PC-3 (cell line): ENCODE results near the gene MTM1. TPM values are rescaled to one million over a fixed set of nuclear protein-coding genes. Genes with fewer than 3 reads are reported as not detected.

Experiments used
- ATAC-seq: fragments of 200-7000 bp; cut with Tn5 transposase; 2 replicates; pipeline ENCODE4 v1.9.1; 2020; ENCODE audit warnings: mild to moderate bottlenecking, moderate library complexity
- BruUV-seq: library from RNA; stranded (reverse); fragments of 400-500 nt; replicated peaks from 2 replicates; lab custom pipeline; 2021; lab: Mats Ljungman, UMichigan
- CTCF ChIA-PET: fragments of 300-600 bp; sonication (Branson Sonifier 250); formaldehyde crosslinking; loops from one replicate; lab custom pipeline; 2022; ENCODE audit warnings: antibody characterized with exemption; lab: Charles Lee
- POLR2A ChIA-PET: fragments of 300-600 bp; sonication (Branson Sonifier 250); formaldehyde crosslinking; loops from one replicate; lab custom pipeline; 2022; ENCODE audit warnings: antibody characterized with exemption; ENCODE audit not compliant: unreplicated experiment; lab: Charles Lee
- DNase-seq: peaks from one replicate; pipeline ENCODE4 v3.0.0-alpha.2; 2015
- H2AFZ ChIP-seq: fragments of 300-600 bp; sonication (generic); 2 replicates; pipeline ENCODE4 v1.6.0; 2016; ENCODE audit warnings: antibody characterized with exemption, low read length
- H3F3A ChIP-seq: fragments of 300-600 bp; sonication (generic); one replicate; pipeline ENCODE4 v1.6.0; 2017; ENCODE audit warnings: antibody characterized with exemption, low read length, control low read depth, mild to moderate bottlenecking; ENCODE audit not compliant: unreplicated experiment
- H3K27ac ChIP-seq: fragments of 300-600 bp; sonication (generic); 2 replicates; pipeline ENCODE4 v1.5.1; 2016; ENCODE audit warnings: mild to moderate bottlenecking, low read length
- H3K27me3 ChIP-seq: fragments of 300-600 bp; sonication (generic); 2 replicates; pipeline ENCODE4 v1.6.1; 2016; ENCODE audit warnings: low read length, mixed read lengths
- H3K36me3 ChIP-seq: fragments of 300-600 bp; sonication (generic); 2 replicates; pipeline ENCODE4 v1.6.1; 2016; ENCODE audit warnings: low read depth, mixed run types, low read length, mixed read lengths
- H3K4me1 ChIP-seq: fragments of 300-600 bp; sonication (generic); 2 replicates; pipeline ENCODE4 v1.5.1; 2016; ENCODE audit warnings: low read length; ENCODE audit not compliant: insufficient read depth
- H3K4me2 ChIP-seq: fragments of 300-600 bp; sonication (generic); 2 replicates; pipeline ENCODE4 v1.6.0; 2016; ENCODE audit warnings: low read length
- H3K4me3 ChIP-seq: fragments of 300-600 bp; sonication (generic); 2 replicates; pipeline ENCODE4 v1.5.1; 2016; ENCODE audit warnings: mild to moderate bottlenecking, low read length, mixed read lengths
- H3K79me2 ChIP-seq: fragments of 300-600 bp; sonication (generic); 2 replicates; pipeline ENCODE4 v1.6.1; 2017; ENCODE audit warnings: low read length, mixed read lengths
- H3K9ac ChIP-seq: fragments of 300-600 bp; sonication (generic); 2 replicates; pipeline ENCODE4 v1.6.0; 2016; ENCODE audit warnings: mild to moderate bottlenecking, low read length
- H3K9me2 ChIP-seq: fragments of 300-600 bp; sonication (generic); replicated peaks from 2 replicates; pipeline ENCODE4 v1.6.1; 2016; ENCODE audit warnings: mixed run types, low read length, mixed read lengths
- H3K9me3 ChIP-seq: fragments of 300-600 bp; sonication (generic); 2 replicates; pipeline ENCODE4 v1.6.1; 2016; ENCODE audit warnings: low read length, mixed read lengths
- H4K20me1 ChIP-seq: fragments of 300-600 bp; sonication (generic); 2 replicates; pipeline ENCODE4 v1.6.1; 2016; ENCODE audit warnings: low read length, mixed read lengths
- CTCF ChIP-seq: fragments of 300-600 bp; sonication (generic); conservative IDR thresholded peaks from 2 replicates; pipeline ENCODE4 v1.5.1; 2017; ENCODE audit warnings: antibody characterized with exemption, low read depth, mild to moderate bottlenecking, low read length
- EZH2 ChIP-seq: fragments of 300-600 bp; sonication (generic); IDR thresholded peaks from one replicate; pipeline ENCODE4 v1.6.1; 2017; ENCODE audit warnings: antibody characterized with exemption, mild to moderate bottlenecking, low read length; ENCODE audit not compliant: unreplicated experiment
- EZH2phosphoT487 ChIP-seq: fragments of 300-600 bp; sonication (generic); IDR thresholded peaks from 2 replicates; pipeline ENCODE4 v1.6.1; 2018; ENCODE audit warnings: mild to moderate bottlenecking, antibody characterized with exemption, low read length, borderline replicate concordance
- intact Hi-C: fragments of 100-400 bp; cut with micrococcal nuclease; formaldehyde crosslinking; loops from 2 replicates; pipeline ENCODE4 v1.9.0; 2023
- total RNA-seq: library from RNA; depleted of rRNA; stranded (reverse); fragments of >200 nt; gene quantifications from 2 replicates; pipeline ENCODE4 v1.2.3, GENCODE V29; 2014; rRNA removed

Gene MTM1
- total RNA-seq, 1 experiment from 2014 or later = 13.7 TPM

DNA sequence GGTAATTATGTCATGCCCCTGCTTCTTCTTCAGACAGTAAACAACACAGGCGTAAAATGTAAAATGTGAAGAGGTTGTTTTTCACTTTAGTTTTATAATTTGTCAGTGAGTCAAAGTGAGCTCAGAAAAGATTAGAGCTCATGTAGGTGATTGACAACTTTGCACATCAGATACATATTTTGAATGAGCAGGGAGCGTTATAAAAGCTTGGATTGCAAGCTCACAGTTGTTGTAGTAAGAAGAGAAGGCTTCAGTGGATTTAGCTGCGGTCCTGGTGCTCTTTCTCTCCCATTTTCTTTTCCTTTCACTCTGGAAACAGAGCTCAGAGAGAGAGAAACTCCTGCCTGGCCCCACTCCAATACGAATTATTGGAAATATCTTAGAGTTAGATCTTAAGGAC is 151.2 kb downstream of the MTM1 start:
- H3K27ac ChIP-seq = no peak overlapping the region
- no peaks in the 10 kb centered on the region for H3K9me3 ChIP-seq
- no TSS peak for BruUV-seq
- H3K27me3 ChIP-seq = no peaks in the 10 kb centered on the region
- no peak overlapping the region for H3K4me2 ChIP-seq
- no peak overlapping the region for H2AFZ ChIP-seq
- peaks cover 10% of the 10 kb centered on the region; the same call in 1 of the 2 replicates for H3K4me1 ChIP-seq
- ATAC-seq (no peak), DNase-seq (no peak)
- no peaks in the 10 kb centered on the region for H3K9me2 ChIP-seq
- no peak overlapping the region for H3K4me3 ChIP-seq
- H3F3A ChIP-seq = no peaks in the 10 kb centered on the region
- H4K20me1 ChIP-seq = no peaks in the 10 kb centered on the region
- intact Hi-C loops = no loop called here
- no peak for TF ChIP-seq CTCF
- TF ChIP-seq EZH2phosphoT487 = no peak
- TF ChIP-seq EZH2 = no peak
- H3K36me3 ChIP-seq = 0 out of 2 replicates have a peak, but pooled peaks cover 5% of the 10 kb centered on the region
- POLR2A ChIA-PET = no interaction called here
- no peak overlapping the region for H3K9ac ChIP-seq
- peaks cover 34% of the 10 kb centered on the region; the same call in 1 of the 2 replicates for H3K79me2 ChIP-seq
- CTCF ChIA-PET = no interaction called here

Other genes with a start within 250 kb of the MTM1 start
- gene MAMLD1, start 205.3 kb upstream of the MTM1 start, total RNA-seq = 2.8 and 3.6 TPM in 2 replicates
- 31.8 and 39.0 TPM in 2 replicates for gene MTMR1, start 124.8 kb downstream of the MTM1 start, total RNA-seq